Measurements from ENCODE around the gene PCDHA8. TPM values are rescaled to one million over a fixed set of nuclear protein-coding genes. Genes with fewer than 3 reads are reported as not detected.
A peak's percentile ranks its signal among the peaks of the same experiment; 100 is the strongest.

PCDHA8 gene
- total RNA-seq, 4 donors from 2014 or later, result 0.18 TPM; not detected in 3

DNA sequence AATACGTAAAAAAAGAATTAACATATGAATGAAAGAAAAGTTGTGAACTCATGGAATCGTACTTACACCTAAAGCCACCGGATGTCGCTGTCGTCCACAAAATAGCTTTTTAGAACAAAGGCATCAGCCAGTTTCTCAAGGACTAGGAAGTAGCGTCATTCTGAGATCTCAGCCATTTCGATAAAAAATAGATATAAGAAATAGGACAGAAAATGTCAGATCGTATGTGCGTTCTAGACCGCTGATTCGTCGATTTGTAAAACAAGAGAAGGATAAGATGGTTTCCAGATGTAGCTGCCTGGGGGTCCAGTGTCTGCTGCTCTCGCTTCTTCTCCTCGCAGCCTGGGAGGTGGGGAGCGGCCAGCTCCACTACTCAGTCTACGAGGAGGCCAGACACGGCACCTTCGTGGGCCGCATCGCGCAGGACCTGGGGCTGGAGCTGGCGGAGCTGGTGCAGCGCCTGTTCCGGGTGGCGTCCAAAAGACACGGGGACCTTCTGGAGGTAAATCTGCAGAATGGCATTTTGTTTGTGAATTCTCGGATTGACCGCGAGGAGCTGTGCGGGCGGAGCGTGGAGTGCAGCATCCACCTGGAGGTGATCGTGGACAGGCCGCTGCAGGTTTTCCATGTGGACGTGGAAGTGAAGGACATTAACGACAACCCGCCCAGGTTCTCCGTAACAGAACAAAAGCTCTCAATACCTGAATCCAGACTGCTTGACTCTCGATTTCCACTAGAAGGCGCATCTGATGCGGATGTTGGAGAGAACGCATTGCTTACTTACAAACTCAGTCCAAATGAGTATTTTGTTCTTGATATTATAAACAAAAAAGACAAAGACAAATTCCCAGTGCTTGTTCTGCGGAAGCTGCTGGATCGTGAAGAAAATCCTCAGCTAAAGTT lies 15.0 kb downstream of the PCDHA8 start, which contains the start of gene PCDHA10:
Gene PCDHA10, plus strand, starts transcription at position 126 of the 903 bp plus-strand sequence. Its CDS starts 152 bp downstream, at position 278.
- Histone ChIP-seq H3K4me3 (no peak within 1 kb of the TSS), H3K9me3 (no peaks in the 10 kb centered on the region), H3K27ac (no peak within 1 kb of the TSS), H3K27me3 (peaks cover 0 to 8% (median 0%) of the 10 kb centered on the region in 3 donors), H3K36me3 (no peaks in the 10 kb centered on the region), H3K4me1 (no peaks in the 10 kb centered on the region)
- intact Hi-C loops (cut with DNase I; ENCODE audit: low total_unique reads), result no loop called here
- in situ Hi-C loops (cut with MboI; ENCODE audit: low sequenced_read_pairs in 4 of 4), result no loop called here
- no peak for TF ChIP-seq POLR2A (IDR thresholded peaks at IDR 0.05)
- TF ChIP-seq, protein P1, sequence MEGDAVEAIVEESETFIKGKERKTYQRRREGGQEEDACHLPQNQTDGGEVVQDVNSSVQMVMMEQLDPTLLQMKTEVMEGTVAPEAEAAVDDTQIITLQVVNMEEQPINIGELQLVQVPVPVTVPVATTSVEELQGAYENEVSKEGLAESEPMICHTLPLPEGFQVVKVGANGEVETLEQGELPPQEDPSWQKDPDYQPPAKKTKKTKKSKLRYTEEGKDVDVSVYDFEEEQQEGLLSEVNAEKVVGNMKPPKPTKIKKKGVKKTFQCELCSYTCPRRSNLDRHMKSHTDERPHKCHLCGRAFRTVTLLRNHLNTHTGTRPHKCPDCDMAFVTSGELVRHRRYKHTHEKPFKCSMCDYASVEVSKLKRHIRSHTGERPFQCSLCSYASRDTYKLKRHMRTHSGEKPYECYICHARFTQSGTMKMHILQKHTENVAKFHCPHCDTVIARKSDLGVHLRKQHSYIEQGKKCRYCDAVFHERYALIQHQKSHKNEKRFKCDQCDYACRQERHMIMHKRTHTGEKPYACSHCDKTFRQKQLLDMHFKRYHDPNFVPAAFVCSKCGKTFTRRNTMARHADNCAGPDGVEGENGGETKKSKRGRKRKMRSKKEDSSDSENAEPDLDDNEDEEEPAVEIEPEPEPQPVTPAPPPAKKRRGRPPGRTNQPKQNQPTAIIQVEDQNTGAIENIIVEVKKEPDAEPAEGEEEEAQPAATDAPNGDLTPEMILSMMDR (IDR thresholded peaks at IDR 0.05 in 4 of 5, conservative IDR thresholded peaks at IDR 0.05 in 1 of 5), result peak in 1 of 5 experiments; percentile 25
- DNase-seq (no peak), ATAC-seq (no peak)

DNA sequence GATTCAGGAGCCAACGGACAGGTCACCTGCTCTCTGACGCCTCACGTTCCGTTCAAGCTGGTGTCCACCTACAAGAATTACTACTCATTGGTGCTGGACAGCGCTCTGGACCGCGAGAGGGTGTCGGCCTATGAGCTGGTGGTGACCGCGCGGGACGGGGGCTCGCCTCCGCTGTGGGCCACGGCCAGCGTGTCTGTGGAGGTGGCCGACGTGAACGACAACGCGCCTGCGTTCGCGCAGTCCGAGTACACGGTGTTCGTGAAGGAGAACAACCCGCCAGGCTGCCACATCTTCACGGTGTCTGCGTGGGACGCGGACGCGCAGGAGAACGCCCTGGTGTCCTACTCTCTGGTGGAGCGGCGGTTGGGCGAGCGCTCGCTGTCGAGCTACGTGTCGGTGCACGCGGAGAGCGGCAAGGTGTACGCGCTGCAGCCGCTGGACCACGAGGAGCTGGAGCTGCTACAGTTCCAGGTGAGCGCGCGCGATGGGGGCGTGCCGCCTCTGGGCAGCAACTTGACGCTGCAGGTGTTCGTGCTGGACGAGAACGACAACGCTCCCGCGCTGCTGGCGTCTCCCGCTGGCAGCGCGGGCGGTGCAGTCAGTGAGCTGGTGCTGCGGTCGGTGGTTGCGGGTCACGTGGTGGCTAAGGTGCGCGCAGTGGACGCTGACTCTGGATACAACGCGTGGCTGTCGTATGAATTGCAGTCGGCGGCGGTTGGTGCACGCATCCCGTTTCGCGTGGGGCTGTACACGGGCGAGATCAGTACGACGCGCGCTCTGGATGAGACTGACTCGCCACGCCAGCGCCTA lies 16.4 kb downstream of the PCDHA8 start:
- TF ChIP-seq POLR2A (IDR thresholded peaks at IDR 0.05), result no peak
- TF ChIP-seq, protein P1 (IDR thresholded peaks at IDR 0.05 in 4 of 5, conservative IDR thresholded peaks at IDR 0.05 in 1 of 5), result no peak
- Histone ChIP-seq H3K4me1 (no peaks in the 10 kb centered on the region), H3K27ac (no peak overlapping the region), H3K36me3 (no peaks in the 10 kb centered on the region), H3K4me3 (no peak overlapping the region), H3K9me3 (no peaks in the 10 kb centered on the region), H3K27me3 (peaks cover 0 to 8% (median 0%) of the 10 kb centered on the region in 3 donors)
- in situ Hi-C loops (cut with MboI; ENCODE audit: low sequenced_read_pairs in 4 of 4) (no loop called here), intact Hi-C loops (cut with DNase I; ENCODE audit: low total_unique reads) (no loop called here)
- ATAC-seq (no peak), DNase-seq (no peak)

DNA sequence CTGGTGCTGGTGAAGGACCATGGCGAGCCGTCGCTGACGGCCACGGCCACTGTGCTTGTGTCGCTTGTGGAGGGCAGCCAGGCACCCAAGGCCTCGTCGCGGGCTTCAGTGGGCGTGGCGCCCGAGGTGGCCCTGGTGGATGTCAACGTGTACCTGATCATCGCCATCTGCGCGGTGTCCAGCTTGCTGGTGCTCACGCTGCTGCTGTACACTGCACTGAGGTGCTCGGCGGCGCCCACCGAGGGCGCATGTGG lies 16.9 kb downstream of the PCDHA8 start:
- Histone ChIP-seq H3K36me3 (no peaks in the 10 kb centered on the region), H3K27ac (no peak overlapping the region), H3K9me3 (no peaks in the 10 kb centered on the region), H3K4me3 (no peak overlapping the region), H3K4me1 (no peaks in the 10 kb centered on the region), H3K27me3 (peaks cover 0 to 8% (median 0%) of the 10 kb centered on the region in 3 donors)
- ATAC-seq (no peak), DNase-seq (no peak)
- intact Hi-C loops (cut with DNase I; ENCODE audit: low total_unique reads) (no loop called here), in situ Hi-C loops (cut with MboI; ENCODE audit: low sequenced_read_pairs in 4 of 4) (no loop called here)
- no peak for TF ChIP-seq POLR2A (IDR thresholded peaks at IDR 0.05)
- TF ChIP-seq, protein P1 (IDR thresholded peaks at IDR 0.05 in 4 of 5, conservative IDR thresholded peaks at IDR 0.05 in 1 of 5), result no peak

DNA sequence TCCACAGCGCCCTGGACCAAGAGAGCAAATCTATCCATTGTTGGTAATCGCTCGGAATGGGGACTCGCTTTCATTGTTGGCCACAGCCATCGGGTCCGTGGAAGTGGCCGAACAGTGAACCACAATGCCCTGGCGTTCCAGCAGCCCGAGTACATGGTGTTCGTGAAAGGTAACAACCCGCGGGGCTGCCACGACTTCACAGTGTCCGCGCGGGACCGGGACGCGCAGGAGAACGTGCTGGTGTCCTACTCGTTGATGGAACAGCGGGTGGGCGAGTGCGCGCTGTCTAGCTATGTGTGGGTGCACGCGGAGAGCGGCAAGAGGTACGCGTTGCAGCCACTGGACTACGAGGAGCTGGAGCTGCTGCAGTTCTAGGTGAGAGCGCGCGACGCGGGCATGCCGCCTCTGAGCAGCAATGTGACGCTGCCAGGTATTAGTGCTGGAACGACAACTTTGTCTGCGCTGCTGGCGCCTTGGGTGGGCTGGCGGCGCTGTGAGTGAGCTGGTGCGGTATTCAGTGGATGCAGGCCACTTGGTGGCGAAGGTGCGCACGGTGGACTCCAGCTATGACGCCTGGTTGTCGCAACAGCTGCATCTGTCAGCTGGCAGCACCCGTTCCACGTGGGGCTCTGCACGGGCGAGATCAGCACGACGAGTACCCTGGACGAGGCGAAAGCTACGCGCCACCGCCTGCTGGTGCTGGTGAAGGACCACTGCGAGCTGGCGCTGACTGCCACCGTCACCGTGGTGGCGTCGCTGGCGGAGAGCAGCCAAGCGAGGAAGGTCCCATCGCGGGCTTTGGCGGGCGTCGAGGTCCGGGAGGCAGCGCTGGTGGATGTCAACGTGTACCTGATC lies 21.7 kb downstream of the PCDHA8 start:
- no peak for DNase-seq
- Histone ChIP-seq H3K27ac (no peak overlapping the region), H3K4me3 (no peak overlapping the region), H3K4me1 (no peaks in the 10 kb centered on the region), H3K27me3 (peaks cover 0 to 3% (median 0%) of the 10 kb centered on the region in 3 donors), H3K9me3 (no peaks in the 10 kb centered on the region), H3K36me3 (no peaks in the 10 kb centered on the region)
- TF ChIP-seq POLR2A (IDR thresholded peaks at IDR 0.05), result no peak
- TF ChIP-seq, protein P1 (IDR thresholded peaks at IDR 0.05 in 4 of 5, conservative IDR thresholded peaks at IDR 0.05 in 1 of 5), result no peak
- in situ Hi-C loops (cut with MboI; ENCODE audit: low sequenced_read_pairs in 4 of 4) (no loop called here), intact Hi-C loops (cut with DNase I; ENCODE audit: low total_unique reads) (no loop called here)
- no peak for ATAC-seq
